Measurements from ENCODE around the gene F8.

Gene F8

GRCh38 chrX:154828016-154828408 lies 194.5 kb downstream of the F8 start (continued):
- TF ChIP-seq, protein P1, sequence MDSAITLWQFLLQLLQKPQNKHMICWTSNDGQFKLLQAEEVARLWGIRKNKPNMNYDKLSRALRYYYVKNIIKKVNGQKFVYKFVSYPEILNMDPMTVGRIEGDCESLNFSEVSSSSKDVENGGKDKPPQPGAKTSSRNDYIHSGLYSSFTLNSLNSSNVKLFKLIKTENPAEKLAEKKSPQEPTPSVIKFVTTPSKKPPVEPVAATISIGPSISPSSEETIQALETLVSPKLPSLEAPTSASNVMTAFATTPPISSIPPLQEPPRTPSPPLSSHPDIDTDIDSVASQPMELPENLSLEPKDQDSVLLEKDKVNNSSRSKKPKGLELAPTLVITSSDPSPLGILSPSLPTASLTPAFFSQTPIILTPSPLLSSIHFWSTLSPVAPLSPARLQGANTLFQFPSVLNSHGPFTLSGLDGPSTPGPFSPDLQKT (IDR thresholded peaks at IDR 0.05; ENCODE audit: borderline replicate concordance, low read depth, low read length), result no peak
- no peak for TF ChIP-seq ZSCAN30 (tag by site-specific recombination; IDR thresholded peaks at IDR 0.05)
- TF ChIP-seq FEZF1 (tag by site-specific recombination; IDR thresholded peaks at IDR 0.05), result no peak
- TF ChIP-seq, protein P2, sequence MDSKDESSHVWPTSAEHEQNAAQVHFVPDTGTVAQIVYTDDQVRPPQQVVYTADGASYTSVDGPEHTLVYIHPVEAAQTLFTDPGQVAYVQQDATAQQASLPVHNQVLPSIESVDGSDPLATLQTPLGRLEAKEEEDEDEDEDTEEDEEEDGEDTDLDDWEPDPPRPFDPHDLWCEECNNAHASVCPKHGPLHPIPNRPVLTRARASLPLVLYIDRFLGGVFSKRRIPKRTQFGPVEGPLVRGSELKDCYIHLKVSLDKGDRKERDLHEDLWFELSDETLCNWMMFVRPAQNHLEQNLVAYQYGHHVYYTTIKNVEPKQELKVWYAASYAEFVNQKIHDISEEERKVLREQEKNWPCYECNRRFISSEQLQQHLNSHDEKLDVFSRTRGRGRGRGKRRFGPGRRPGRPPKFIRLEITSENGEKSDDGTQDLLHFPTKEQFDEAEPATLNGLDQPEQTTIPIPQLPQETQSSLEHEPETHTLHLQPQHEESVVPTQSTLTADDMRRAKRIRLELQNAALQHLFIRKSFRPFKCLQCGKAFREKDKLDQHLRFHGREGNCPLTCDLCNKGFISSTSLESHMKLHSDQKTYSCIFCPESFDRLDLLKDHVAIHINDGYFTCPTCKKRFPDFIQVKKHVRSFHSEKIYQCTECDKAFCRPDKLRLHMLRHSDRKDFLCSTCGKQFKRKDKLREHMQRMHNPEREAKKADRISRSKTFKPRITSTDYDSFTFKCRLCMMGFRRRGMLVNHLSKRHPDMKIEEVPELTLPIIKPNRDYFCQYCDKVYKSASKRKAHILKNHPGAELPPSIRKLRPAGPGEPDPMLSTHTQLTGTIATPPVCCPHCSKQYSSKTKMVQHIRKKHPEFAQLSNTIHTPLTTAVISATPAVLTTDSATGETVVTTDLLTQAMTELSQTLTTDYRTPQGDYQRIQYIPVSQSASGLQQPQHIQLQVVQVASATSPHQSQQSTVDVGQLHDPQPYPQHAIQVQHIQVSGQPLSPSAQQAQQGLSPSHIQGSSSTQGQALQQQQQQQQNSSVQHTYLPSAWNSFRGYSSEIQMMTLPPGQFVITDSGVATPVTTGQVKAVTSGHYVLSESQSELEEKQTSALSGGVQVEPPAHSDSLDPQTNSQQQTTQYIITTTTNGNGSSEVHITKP (tag by site-specific recombination; IDR thresholded peaks at IDR 0.05), result no peak
- no peak for TF ChIP-seq ZXDB (tag by site-specific recombination; IDR thresholded peaks at IDR 0.05)
- no peak for TF ChIP-seq BCL6B (tag by site-specific recombination; IDR thresholded peaks at IDR 0.05)
- no peak for TF ChIP-seq ZNF580 (tag by site-specific recombination; IDR thresholded peaks at IDR 0.05)
- TF ChIP-seq ZNF521 (tag by site-specific recombination; IDR thresholded peaks at IDR 0.05), result no peak
- no peak for TF ChIP-seq ZNF146 (tag by site-specific recombination; IDR thresholded peaks at IDR 0.05)

- Histone ChIP-seq H3K4me3 (ENCODE audit: low read depth, low read length) (no peak overlapping the region), H3K36me3 (ENCODE audit: control insufficient read depth in 2 of 2, insufficient read depth in 1 of 2, low read length in 2 of 2) (no peaks in the 10 kb centered on the region)
- CTCF ChIA-PET, result interaction anchor here (0.6 to 1.2 kb wide), 2 partner anchors 13 to 47 kb away, joined by 3 to 4 read pairs; no protein-coding TSS in a partner anchor
- TF ChIP-seq ZXDB (tag by site-specific recombination; IDR thresholded peaks at IDR 0.05), result no peak
- TF ChIP-seq PATZ1 (tag by site-specific recombination; IDR thresholded peaks at IDR 0.05), result no peak
- TF ChIP-seq ZNF521 (tag by site-specific recombination; IDR thresholded peaks at IDR 0.05), result no peak
- no peak for TF ChIP-seq ZNF404 (tag by site-specific recombination; IDR thresholded peaks at IDR 0.05)
- no peak for TF ChIP-seq INSM2 (tag by site-specific recombination; IDR thresholded peaks at IDR 0.05)
- no peak for TF ChIP-seq ZFHX2 (tag by site-specific recombination; conservative IDR thresholded peaks at IDR 0.05)
- TF ChIP-seq ZNF174 (tag by site-specific recombination; IDR thresholded peaks at IDR 0.05), result no peak
- no peak for TF ChIP-seq ZNF555 (tag by site-specific recombination; conservative IDR thresholded peaks at IDR 0.05)
- TF ChIP-seq ZNF324 (tag by site-specific recombination; IDR thresholded peaks at IDR 0.05), result no peak
- TF ChIP-seq PRDM4 (tag by site-specific recombination; IDR thresholded peaks at IDR 0.05), result no peak
- TF ChIP-seq, protein P3, sequence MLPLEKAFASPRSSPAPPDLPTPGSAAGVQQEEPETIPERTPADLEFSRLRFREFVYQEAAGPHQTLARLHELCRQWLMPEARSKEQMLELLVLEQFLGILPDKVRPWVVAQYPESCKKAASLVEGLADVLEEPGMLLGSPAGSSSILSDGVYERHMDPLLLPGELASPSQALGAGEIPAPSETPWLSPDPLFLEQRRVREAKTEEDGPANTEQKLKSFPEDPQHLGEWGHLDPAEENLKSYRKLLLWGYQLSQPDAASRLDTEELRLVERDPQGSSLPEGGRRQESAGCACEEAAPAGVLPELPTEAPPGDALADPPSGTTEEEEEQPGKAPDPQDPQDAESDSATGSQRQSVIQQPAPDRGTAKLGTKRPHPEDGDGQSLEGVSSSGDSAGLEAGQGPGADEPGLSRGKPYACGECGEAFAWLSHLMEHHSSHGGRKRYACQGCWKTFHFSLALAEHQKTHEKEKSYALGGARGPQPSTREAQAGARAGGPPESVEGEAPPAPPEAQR (tag by site-specific recombination; IDR thresholded peaks at IDR 0.05), result no peak
- TF ChIP-seq ZNF121 (tag by site-specific recombination; IDR thresholded peaks at IDR 0.05), result no peak
Measured at GRCh38 chrX:154827194-154828015, 195.1 kb downstream of the F8 start.

More at GRCh38 chrX:154827194-154828015, 195.1 kb downstream of the F8 start:
- POLR2A ChIA-PET, result no interaction called here
- Histone ChIP-seq H3K4me1 (ENCODE audit: control insufficient read depth, insufficient read depth, low read length) (no peaks in the 10 kb centered on the region), H3K9me3 (ENCODE audit: control insufficient read depth, insufficient read depth, low read depth, low read length) (no peaks in the 10 kb centered on the region), H3K27ac (ENCODE audit: extremely low read depth, low read depth, low read length) (no peak overlapping the region)

Measured in HEK293 (cell line).